IPS-18a (cell line): ENCODE data around the gene MTA3.

ENCODE experiments used
- H3K27ac ChIP-seq: one replicate; pipeline ENCODE4 v1.5.1; 2013; ENCODE audit warnings: low read length
- H3K27me3 ChIP-seq: one replicate; pipeline ENCODE4 v1.6.1; 2013; ENCODE audit warnings: mild to moderate bottlenecking, low read length; ENCODE audit not compliant: control insufficient read depth, insufficient read depth
- H3K36me3 ChIP-seq: one replicate; pipeline ENCODE4 v1.6.1; 2013; ENCODE audit warnings: low read depth, low read length; ENCODE audit not compliant: control insufficient read depth
- H3K4me1 ChIP-seq: one replicate; pipeline ENCODE4 v1.6.1; 2013; ENCODE audit warnings: low read depth, low read length; ENCODE audit not compliant: control insufficient read depth
- H3K4me3 ChIP-seq: one replicate; pipeline ENCODE4 v1.5.1; 2013; ENCODE audit warnings: low read length
- H3K9ac ChIP-seq: one replicate; pipeline ENCODE4 v1.6.1; 2013; ENCODE audit warnings: mild to moderate bottlenecking, low read length, moderate library complexity
- H3K9me3 ChIP-seq: one replicate; pipeline ENCODE4 v1.6.1; 2013; ENCODE audit warnings: low read depth, low read length; ENCODE audit not compliant: control insufficient read depth

MTA3 gene

DNA sequence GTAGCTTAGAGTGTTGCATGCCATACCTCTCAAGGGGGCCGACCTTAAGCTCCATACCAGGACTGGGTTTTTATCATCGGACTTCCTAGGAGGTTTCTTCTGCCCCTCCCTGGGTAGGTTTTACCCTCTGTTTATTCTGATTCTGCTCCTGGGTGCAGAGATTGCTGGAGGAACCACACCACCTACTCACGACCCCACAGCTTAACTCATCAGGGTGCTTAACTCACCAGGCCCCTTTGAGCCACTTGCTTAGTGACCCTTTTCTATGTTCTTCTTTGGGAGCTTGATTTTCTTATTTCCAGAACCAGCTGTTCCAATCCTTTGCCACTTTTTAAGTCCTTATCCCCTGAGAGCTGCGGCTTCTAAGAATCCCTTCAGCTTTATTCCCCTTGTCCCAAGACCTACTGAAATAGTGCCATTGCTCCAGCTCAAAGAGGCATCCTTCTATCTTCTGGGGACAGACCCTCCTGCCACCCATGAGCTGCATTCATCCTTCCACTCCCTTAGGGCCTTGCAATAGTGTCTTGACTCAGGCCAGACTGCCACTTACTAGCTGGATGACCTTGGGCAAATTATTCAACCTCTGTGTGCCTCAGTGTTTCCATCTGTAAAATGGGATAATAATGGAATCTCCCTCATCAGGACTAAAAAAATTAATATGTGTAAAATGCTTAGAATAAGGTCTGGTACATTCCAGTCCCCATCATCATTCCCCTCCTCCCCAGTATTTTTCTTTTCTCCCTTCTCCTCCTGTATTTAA lies 189.7 kb downstream of the MTA3 start:
- Histone ChIP-seq H3K9ac (no peak overlapping the region), H3K36me3 (no peaks in the 10 kb centered on the region), H3K27me3 (no peaks in the 10 kb centered on the region), H3K4me3 (no peak overlapping the region), H3K4me1 (no peaks in the 10 kb centered on the region), H3K9me3 (no peaks in the 10 kb centered on the region), H3K27ac (no peak overlapping the region)

DNA sequence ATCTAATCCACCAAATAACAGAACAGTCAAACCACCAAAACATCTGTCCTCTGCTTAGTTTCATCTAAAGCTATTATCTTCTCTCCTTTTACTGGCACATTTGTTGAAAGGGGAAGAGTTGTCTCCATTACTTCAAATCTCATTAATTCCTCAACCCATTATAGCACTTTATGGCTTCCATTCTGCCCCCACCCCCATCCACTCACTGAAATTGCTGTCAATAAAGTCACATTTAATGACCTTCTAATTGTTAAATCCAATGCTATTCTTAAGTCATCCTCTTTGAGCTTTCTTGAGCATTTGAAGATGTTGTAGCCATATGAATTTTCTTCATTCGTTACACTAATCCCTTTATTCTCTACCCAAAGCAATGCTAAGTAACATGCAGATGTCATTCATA lies 190.3 kb downstream of the MTA3 start:
- H3K4me1 ChIP-seq = no peaks in the 10 kb centered on the region
- H3K27ac ChIP-seq = no peak overlapping the region
- H3K9me3 ChIP-seq = no peaks in the 10 kb centered on the region
- no peaks in the 10 kb centered on the region for H3K27me3 ChIP-seq
- no peak overlapping the region for H3K9ac ChIP-seq
- no peak overlapping the region for H3K4me3 ChIP-seq
- no peaks in the 10 kb centered on the region for H3K36me3 ChIP-seq

DNA sequence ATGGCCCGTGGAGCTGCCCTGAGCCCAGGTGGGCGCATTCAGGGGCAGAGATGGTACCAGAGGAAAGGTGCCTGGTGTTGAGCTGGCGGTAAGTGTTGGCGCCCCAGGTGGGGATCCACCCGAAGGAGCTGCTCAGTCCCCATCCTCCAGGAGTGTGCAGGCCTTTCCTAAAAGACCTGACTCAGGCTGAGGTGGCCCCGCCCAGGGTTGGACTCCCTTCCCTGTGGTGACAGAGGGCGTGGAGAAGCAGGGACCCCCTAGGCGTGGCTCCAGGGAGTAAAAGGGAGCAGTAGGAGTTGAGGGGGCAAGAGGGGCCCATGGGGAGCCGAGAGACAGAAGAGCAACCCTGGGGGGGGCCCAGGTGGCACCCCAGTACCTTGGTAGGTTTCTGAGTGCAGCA lies 193.1 kb downstream of the MTA3 start:
- Histone ChIP-seq H3K36me3 (no peaks in the 10 kb centered on the region), H3K4me1 (no peaks in the 10 kb centered on the region), H3K27me3 (no peaks in the 10 kb centered on the region), H3K9ac (no peak overlapping the region), H3K4me3 (no peak overlapping the region), H3K9me3 (no peaks in the 10 kb centered on the region), H3K27ac (no peak overlapping the region)

DNA sequence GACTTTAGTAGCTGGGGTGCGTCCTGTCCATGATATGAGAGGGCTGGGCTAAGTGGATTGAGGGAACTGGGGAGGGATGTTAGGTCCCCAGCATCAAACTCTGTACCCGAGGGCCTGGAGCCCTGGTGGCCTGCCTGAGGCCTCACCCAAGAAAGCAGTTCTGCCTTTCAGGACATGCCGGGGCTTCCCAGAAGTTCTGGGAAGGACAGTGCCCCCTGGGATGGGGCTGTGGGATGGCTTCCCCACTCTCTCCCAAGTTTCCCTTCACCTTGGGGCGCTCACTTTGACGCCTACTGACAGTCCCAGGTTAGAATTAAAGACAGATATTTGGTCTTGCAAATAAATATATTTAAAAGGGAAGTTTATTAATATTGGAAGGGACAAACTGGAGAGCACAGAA lies 193.7 kb downstream of the MTA3 start:
- H3K4me1 ChIP-seq = no peaks in the 10 kb centered on the region
- no peak overlapping the region for H3K27ac ChIP-seq
- no peaks in the 10 kb centered on the region for H3K36me3 ChIP-seq
- H3K9ac ChIP-seq = no peak overlapping the region
- H3K4me3 ChIP-seq = no peak overlapping the region
- H3K9me3 ChIP-seq = no peaks in the 10 kb centered on the region
- H3K27me3 ChIP-seq = no peaks in the 10 kb centered on the region

DNA sequence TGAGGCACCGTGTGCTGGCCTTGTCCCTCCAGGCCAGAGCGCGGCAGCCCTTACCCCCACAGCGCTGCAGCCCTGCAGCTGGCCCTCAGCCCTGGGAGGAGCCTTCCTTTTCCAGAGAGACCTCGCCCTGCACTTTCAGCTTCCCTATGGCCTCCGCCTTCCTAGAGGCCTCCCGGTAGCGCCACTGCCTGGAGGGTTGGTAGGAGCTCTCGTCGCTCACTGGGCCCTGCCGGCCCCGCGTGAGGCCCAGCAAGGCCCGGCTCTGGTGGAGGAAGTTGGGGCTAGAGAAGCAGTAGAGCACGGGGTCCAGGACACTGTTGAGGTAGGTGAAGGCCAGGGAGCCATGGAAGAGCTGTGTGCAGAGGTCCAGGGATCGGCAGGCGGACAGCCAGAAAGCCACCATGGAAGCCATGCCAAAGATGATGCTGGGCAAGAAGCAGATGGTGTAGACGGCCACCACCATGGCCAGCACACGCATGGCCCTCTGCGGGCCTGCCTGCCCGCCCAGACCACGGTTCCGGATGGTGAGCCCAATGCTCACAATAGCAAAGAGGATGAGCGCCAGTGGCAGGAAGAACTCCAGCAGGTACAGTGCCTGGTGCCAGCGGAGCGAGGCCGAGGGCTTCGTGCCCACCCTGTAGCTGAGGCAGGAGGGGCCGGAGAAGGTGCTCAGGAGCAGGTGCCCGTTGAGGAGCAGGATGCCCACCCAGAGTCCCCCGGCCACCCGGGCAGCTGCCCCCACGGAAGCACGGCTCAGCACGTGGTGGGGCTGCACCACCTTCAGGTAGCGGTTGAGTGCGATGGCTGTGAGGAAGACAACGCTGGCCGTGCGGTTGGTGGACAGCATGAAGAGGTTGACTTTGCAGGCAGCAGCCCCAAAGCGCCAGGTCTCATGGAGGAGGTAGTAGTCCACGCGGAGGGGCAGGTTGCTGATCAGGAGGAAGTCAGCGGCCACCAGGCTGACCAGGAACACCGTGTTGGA lies 194.7 kb downstream of the MTA3 start:
- Histone ChIP-seq H3K4me3 (no peak overlapping the region), H3K27ac (no peak overlapping the region), H3K9me3 (no peaks in the 10 kb centered on the region), H3K27me3 (no peaks in the 10 kb centered on the region), H3K36me3 (no peaks in the 10 kb centered on the region), H3K9ac (no peak overlapping the region), H3K4me1 (no peaks in the 10 kb centered on the region)

DNA sequence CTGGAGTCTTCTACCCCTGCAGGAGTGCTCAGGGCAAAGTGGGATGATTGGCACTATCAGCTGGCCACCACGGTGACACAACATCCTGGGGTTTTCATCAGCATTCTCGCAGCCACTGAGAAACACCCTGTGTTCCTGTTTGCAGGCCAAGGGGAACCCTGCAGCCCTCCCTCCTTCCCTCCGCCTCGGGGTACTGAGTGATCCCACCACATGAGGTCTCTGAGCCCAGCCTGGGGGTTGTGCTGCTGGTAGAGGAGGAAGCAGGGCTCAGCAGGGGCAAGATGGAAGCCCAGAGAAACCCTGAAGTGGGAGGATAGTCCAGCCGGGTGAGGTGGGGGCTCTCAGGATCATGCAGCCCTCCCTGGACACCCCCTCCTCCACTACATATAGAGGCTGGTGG lies 195.7 kb downstream of the MTA3 start, which contains the start of gene OXER1:
Gene OXER1 (minus strand): TSS at position 40 of the 400 bp plus-strand sequence. CDS start 73 bp downstream, outside the sequence.
- no peak within 1 kb of the TSS for H3K9ac ChIP-seq
- no peaks in the 10 kb centered on the region for H3K36me3 ChIP-seq

DNA sequence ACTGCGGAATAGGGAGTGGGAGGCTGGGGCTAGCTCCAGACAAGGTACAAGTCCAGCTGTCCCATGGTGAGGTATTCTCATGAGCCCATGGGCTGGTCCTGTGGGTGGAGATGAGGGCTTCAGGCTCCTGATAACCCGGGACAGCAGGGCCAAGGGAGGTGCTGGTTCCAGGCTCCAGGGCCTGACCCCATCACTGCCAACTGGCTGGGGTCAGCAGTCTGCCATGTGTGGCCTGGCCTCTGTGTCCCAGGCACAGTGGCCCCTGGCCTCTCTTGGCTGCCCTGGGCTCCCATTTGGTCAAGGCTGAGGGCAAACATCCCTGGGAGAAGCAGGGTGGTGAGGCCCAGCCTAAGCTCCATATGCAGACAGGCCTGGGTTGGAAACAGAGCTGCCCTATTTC lies 196.5 kb downstream of the MTA3 start:
- Histone ChIP-seq H3K4me1 (no peaks in the 10 kb centered on the region), H3K36me3 (no peaks in the 10 kb centered on the region), H3K9me3 (no peaks in the 10 kb centered on the region), H3K27ac (no peak overlapping the region), H3K27me3 (no peaks in the 10 kb centered on the region), H3K9ac (no peak overlapping the region), H3K4me3 (no peak overlapping the region)

More for the DNA sequence above, 195.7 kb downstream of the MTA3 start, which contains the start of gene OXER1:
- no peaks in the 10 kb centered on the region for H3K9me3 ChIP-seq
- H3K4me3 ChIP-seq = no peak within 1 kb of the TSS
- H3K4me1 ChIP-seq = no peaks in the 10 kb centered on the region
- H3K27me3 ChIP-seq = no peaks in the 10 kb centered on the region
- H3K27ac ChIP-seq = no peak within 1 kb of the TSS

DNA sequence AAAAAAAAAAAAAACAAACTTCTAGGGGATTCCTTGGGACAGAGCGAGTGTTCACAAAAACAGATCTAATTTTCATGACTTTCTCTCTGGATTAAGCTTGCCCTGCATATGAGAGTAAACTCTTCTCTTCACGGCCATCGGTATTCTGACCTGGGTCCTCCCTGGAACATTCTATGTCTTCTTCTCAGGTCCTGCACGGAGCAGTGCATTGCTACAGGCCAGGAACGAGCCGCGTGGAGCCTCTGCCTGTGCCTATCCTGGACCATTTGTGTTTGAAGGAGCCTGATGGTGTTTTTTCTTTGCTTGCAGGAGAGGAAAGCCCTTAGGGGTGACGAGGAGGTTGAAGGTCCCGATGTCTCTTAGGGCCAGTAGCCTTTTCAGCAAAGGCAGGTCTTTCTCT lies 197.3 kb downstream of the MTA3 start:
- no peak overlapping the region for H3K9ac ChIP-seq
- no peaks in the 10 kb centered on the region for H3K27me3 ChIP-seq
- H3K9me3 ChIP-seq = no peaks in the 10 kb centered on the region
- no peaks in the 10 kb centered on the region for H3K4me1 ChIP-seq
- H3K27ac ChIP-seq = no peak overlapping the region
- H3K4me3 ChIP-seq = no peak overlapping the region
- H3K36me3 ChIP-seq = no peaks in the 10 kb centered on the region

DNA sequence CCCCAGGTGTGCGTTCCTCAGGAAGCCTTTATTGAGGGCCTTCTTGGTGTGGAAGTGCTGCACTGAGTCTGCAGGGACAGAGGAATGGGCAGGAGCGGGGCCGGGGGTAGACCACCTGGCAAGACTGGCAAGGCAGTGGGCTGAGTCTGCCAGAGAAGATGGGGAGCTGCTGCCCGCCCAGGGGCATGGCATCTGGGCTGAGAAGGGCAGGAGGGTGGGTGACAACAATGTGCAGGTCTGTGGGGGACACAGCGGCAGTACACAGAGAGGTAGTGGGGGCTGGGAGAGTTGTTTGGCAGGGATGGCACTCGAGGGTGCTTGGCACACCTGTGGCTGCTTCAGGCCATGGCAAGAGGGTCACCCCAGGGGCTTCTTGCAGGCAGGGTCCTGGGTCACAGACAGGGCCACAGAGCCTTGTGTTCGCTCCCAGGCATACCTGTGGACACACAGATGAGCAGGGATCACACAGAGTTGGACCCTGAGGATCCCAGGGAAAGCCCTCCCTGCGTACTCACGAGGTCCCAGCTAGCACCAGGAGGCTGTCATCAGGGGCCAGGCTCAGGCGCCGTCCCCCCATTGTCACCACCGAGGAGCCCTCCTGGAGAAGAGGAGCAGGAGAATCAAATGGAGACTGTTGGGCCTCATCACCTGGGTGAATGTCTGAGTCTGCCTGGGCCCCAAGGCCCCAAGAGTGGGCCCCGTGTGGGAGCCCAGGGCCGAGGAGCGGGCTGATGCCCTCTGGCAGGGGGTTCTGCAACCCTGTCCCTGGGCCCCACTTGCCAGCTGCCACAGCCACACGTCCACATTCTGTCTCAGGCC lies 198.9 kb downstream of the MTA3 start:
- Histone ChIP-seq H3K9me3 (no peaks in the 10 kb centered on the region), H3K27ac (no peak overlapping the region), H3K4me3 (no peak overlapping the region), H3K9ac (no peak overlapping the region), H3K4me1 (no peaks in the 10 kb centered on the region), H3K27me3 (no peaks in the 10 kb centered on the region), H3K36me3 (no peaks in the 10 kb centered on the region)

DNA sequence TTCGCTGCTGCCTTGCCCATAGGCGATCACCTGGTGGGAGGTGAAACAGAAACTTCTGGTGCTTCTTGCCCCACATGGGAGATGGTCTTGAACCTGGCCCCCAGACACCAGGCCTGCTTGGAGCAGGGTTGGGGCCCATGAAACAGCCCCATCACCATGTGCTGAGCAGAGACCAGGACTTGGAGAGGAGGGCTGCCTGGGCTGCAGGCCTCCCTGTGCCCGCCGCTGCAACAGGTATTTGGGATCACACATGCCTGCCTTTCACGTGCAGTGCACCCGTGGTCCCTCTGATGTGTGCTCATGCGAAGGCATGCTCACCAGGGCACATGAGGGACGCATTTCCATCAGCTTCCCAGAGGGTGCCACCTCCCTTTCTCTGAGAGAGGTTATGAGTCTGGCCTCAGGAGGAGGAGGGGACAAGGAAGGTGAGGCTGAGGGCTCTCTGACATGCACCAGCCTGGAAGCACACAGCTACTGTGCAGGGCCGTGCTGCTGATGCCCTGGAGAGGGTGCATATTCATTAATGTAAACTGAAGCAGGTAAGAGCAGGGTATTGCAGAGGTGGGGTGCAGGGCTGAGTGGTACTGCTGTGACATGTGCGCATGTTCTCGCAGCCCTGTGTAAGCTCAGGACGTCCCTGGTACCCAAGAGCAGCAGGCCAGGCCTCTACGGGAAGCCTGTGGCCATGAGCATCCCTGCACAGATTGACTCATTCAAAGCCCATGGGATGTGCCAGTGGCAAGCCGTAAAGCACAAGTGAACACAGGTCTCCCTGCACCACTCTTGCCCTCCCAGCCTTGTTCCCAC lies 199.7 kb downstream of the MTA3 start:
- no peaks in the 10 kb centered on the region for H3K9me3 ChIP-seq
- H3K4me1 ChIP-seq = peaks cover 2% of the 10 kb centered on the region
- no peak overlapping the region for H3K9ac ChIP-seq
- H3K36me3 ChIP-seq = no peaks in the 10 kb centered on the region
- no peak overlapping the region for H3K4me3 ChIP-seq
- H3K27me3 ChIP-seq = no peaks in the 10 kb centered on the region
- no peak overlapping the region for H3K27ac ChIP-seq
